ENCODE measurements around the gene DNAL1.

- TF ChIP-seq CTCF (IDR thresholded peaks at IDR 0.05) (no peak), ZFX (IDR thresholded peaks at IDR 0.05; ENCODE audit: borderline replicate concordance) (no peak)
Observed at GRCh38 chr14:73644531-73645247, at the start of gene DNAL1.
